NCI-H2081 treated with DMSO at 0.1 percent for 48 hours (cell line): ENCODE data around the gene LIX1.

Experiments used
- DNase-seq: peaks from one replicate; lab custom pipeline; 2025; lab: John Stamatoyannopoulos, UW

The LIX1 gene

GRCh38 chr5:97074859-97075489 is 67.4 kb downstream of the LIX1 start:
- DNase-seq = no peak

GRCh38 chr5:97073420-97073819 is 69.0 kb downstream of the LIX1 start:
- DNase-seq = no peak

- no peak for DNase-seq
Measured at GRCh38 chr5:97072696-97073095, 69.7 kb downstream of the LIX1 start.

- no peak for DNase-seq
Measured at GRCh38 chr5:97071993-97072392, 70.4 kb downstream of the LIX1 start.

- no peak for DNase-seq
Measured at GRCh38 chr5:97071101-97071500, 71.3 kb downstream of the LIX1 start.

- no peak for DNase-seq
Measured at GRCh38 chr5:97070234-97070633, 72.2 kb downstream of the LIX1 start.

- no peak for DNase-seq
Measured at GRCh38 chr5:97067296-97067850, 75.0 kb downstream of the LIX1 start.

- no peak for DNase-seq
Measured at GRCh38 chr5:97065475-97065874, 76.9 kb downstream of the LIX1 start.

GRCh38 chr5:97063251-97063650 is 79.2 kb downstream of the LIX1 start:
- DNase-seq = no peak

GRCh38 chr5:97062046-97062445 is 80.4 kb downstream of the LIX1 start:
- DNase-seq = no peak

GRCh38 chr5:97056263-97056662 is 86.1 kb downstream of the LIX1 start:
- DNase-seq = no peak

GRCh38 chr5:97049175-97049574 is 93.2 kb downstream of the LIX1 start:
- no peak for DNase-seq

GRCh38 chr5:97047076-97047475 is 95.3 kb downstream of the LIX1 start:
- DNase-seq = no peak

GRCh38 chr5:97046270-97046982 is 96.0 kb downstream of the LIX1 start:
- no peak for DNase-seq

- DNase-seq = no peak
Measured at GRCh38 chr5:97044052-97044451, 98.4 kb downstream of the LIX1 start.

- DNase-seq = no peak
Measured at GRCh38 chr5:97043511-97043910, 98.9 kb downstream of the LIX1 start.

- DNase-seq = no peak
Measured at GRCh38 chr5:97042996-97043395, 99.4 kb downstream of the LIX1 start.
